Astrocyte of the cerebellum (primary cell): Measurements from ENCODE around the gene CCDC66.
"Not testable (repeated sequence)": the region's sequence is repeated elsewhere in the genome, so short reads cannot be mapped to it uniquely, and the experiment has no call there.

Experiments
- DNase-seq: peaks from one replicate; pipeline ENCODE4 v3.0.0-alpha.2; 2011; ENCODE audit warnings: low read depth
- H3K4me3 ChIP-seq: 2 replicates; pipeline ENCODE4 v1.5.1; 2011; ENCODE audit warnings: mild to moderate bottlenecking, low read depth, low read length, moderate library complexity
- CTCF ChIP-seq: IDR thresholded peaks from 2 replicates; pipeline ENCODE4 v1.5.1; 2012; ENCODE audit warnings: low read length, low read depth, moderate library complexity, mild to moderate bottlenecking; ENCODE audit errors: missing control alignments
- in situ Hi-C: cut with HindIII; loops from 2 replicates; pipeline ENCODE4 v1.10.0; 2017; ENCODE audit warnings: low sequenced_read_pairs

The CCDC66 gene

GRCh38 chr3:56595975-56596840, 39.2 kb downstream of the CCDC66 start:
- no peak for DNase-seq
- no peak overlapping the region for H3K4me3 ChIP-seq
- in situ Hi-C loops, result no loop called here
- no peak for TF ChIP-seq CTCF

- DNase-seq, H3K4me3 ChIP-seq, in situ Hi-C loops: not testable (repeated sequence)
These were observed 51.5 kb downstream of the CCDC66 start for GRCh38 chr3:56608479-56608878.

GRCh38 chr3:56610669-56611335, 53.8 kb downstream of the CCDC66 start:
- no peak for DNase-seq
- no peak for TF ChIP-seq CTCF
- no peak overlapping the region for H3K4me3 ChIP-seq
- in situ Hi-C loops, result no loop called here

- DNase-seq, result no peak
- in situ Hi-C loops, result no loop called here
- TF ChIP-seq CTCF, result no peak
- no peak overlapping the region for H3K4me3 ChIP-seq
These were observed 54.4 kb downstream of the CCDC66 start for GRCh38 chr3:56611364-56611763.

DNA sequence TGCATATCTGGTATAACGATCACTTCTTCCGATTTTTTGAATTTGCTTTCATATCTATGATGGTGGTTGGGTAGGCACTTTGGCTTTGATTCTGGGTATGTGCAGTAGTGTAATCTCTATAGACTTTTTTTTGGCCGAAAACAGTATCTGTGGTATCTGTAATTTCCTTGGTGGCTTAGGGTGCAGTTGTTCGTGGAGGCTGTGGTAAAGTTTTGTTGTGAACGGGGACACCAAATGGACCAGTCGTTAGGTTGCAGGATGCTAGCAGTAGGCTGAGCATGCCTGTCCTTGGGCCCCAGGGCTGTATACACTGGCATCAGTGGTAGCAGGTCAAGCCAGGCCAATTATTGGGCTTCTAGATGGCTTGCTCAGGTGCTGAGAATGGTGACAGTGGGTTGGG, 55.2 kb downstream of the CCDC66 start:
- no peak overlapping the region for H3K4me3 ChIP-seq
- in situ Hi-C loops, result no loop called here
- DNase-seq, result no peak
- TF ChIP-seq CTCF, result no peak

GRCh38 chr3:56613016-56613415, 56.0 kb downstream of the CCDC66 start:
- DNase-seq, result no peak
- in situ Hi-C loops, result no loop called here
- no peak for TF ChIP-seq CTCF
- H3K4me3 ChIP-seq, result no peak overlapping the region

DNA sequence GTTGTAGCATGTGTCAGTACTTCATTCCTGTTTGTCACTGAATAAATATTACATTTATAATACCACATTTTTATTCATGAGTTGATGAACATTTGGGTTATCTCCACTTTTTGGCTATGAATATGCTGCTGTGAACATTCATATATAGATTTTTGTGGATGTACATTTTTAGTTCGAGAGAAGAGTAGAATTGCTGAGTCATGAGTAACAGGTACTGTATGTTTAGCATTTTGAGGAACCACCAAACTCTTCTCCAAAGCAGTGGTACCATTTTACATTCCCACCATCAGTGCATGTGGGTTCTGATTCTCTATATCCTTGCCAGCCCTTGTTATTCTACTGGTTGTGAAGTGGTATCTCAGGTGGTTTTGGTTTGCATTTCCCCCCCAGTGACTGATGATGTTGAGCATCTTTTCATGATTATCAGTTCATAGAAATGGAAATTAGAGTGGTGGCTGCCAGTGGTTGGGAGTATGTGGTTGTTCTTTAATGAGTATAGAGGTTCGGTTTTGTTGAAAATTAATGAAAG, 59.6 kb downstream of the CCDC66 start:
- in situ Hi-C loops, result no loop called here
- no peak for DNase-seq
- H3K4me3 ChIP-seq, result no peak overlapping the region
- no peak for TF ChIP-seq CTCF
